ENCODE data around the gene RPP40. TPM values are rescaled to one million over a fixed set of nuclear protein-coding genes. Genes with fewer than 3 reads are reported as not detected.
"Not testable (repeated sequence)": the region's sequence is repeated elsewhere in the genome, so short reads cannot be mapped to it uniquely, and the experiment has no call there.

Gene RPP40
- total RNA-seq, 4 donors from 2014 or later: 4.4 to 7.4 TPM; not detected in 2

DNA sequence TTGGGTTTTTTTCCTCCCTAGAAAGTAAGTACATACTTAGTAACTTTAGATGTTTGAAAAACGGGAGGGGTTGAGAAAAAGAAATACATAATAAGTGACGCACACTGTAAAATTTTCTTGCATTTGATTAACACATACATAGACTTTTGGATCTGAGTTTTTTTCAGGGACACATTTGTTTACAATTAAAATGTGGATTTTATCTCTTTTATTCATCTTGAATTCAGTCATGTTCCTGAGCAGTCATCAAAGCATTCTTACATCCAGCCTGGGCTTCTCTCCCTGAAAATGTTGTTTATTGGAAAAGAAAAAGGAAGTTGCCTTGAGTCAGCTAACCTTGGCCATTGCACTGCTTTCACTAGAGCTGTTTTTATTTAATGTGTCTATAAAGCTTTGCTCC lies 8.7 kb upstream of the RPP40 start:
- H3K27me3 ChIP-seq: no peaks in the 10 kb centered on the region
- no peaks in the 10 kb centered on the region for H3K36me3 ChIP-seq
- no peak overlapping the region for H3K4me3 ChIP-seq
- no peak for DNase-seq
- no peak overlapping the region for H3K27ac ChIP-seq
- no peaks in the 10 kb centered on the region for H3K9me3 ChIP-seq
- H3K4me1 ChIP-seq: no peaks in the 10 kb centered on the region
- TF ChIP-seq, protein P1, sequence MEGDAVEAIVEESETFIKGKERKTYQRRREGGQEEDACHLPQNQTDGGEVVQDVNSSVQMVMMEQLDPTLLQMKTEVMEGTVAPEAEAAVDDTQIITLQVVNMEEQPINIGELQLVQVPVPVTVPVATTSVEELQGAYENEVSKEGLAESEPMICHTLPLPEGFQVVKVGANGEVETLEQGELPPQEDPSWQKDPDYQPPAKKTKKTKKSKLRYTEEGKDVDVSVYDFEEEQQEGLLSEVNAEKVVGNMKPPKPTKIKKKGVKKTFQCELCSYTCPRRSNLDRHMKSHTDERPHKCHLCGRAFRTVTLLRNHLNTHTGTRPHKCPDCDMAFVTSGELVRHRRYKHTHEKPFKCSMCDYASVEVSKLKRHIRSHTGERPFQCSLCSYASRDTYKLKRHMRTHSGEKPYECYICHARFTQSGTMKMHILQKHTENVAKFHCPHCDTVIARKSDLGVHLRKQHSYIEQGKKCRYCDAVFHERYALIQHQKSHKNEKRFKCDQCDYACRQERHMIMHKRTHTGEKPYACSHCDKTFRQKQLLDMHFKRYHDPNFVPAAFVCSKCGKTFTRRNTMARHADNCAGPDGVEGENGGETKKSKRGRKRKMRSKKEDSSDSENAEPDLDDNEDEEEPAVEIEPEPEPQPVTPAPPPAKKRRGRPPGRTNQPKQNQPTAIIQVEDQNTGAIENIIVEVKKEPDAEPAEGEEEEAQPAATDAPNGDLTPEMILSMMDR (IDR thresholded peaks at IDR 0.05): no peak
- TF ChIP-seq POLR2A (IDR thresholded peaks at IDR 0.05): no peak

DNA sequence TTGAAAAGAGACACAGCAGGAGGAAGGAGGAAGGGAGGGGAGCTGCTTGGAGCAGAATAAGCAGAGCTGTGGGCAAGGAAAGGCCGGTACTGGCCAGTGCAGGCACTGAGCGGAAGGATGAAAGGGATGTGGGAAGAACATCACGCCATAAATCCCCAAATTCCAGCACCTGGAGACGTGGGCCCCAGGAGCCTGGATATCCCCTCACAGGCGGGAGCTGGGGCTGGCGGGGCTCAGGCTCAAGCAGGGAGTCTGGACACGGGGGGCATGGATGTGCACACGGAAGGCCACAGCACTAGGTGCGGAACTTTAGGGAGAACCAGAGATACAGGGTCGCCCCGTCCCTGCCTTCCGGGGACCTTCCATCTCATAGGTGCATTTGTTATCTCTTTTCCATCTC lies 7.5 kb upstream of the RPP40 start:
- H3K4me1 ChIP-seq: no peaks in the 10 kb centered on the region
- no peak for TF ChIP-seq POLR2A (IDR thresholded peaks at IDR 0.05)
- no peaks in the 10 kb centered on the region for H3K36me3 ChIP-seq
- no peaks in the 10 kb centered on the region for H3K9me3 ChIP-seq
- H3K27me3 ChIP-seq: no peaks in the 10 kb centered on the region
- no peak overlapping the region for H3K4me3 ChIP-seq
- DNase-seq: no peak
- no peak overlapping the region for H3K27ac ChIP-seq

DNA sequence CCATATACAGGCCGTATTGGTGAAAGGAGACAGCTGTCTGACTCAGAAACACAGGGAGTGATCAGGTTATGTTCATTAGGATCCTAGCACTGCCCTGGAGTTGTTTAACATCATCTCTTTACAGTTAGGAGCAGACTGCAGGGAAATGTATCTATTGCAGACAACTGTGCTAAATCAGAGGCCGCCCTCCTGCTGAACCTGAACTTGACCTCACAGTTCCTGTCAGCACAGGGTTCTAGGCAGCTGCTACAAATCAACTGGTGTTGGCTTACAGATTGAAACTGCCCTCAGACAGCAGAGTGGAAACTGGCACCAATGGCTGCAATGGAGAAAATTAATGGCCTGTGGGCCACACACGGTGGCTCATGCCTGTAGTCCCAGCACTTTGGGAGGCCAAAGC lies 3.7 kb upstream of the RPP40 start:
- Histone ChIP-seq H3K4me1 (peaks cover 0 to 8% (median 2%) of the 10 kb centered on the region in 4 donors), H3K27me3 (no peaks in the 10 kb centered on the region), H3K36me3 (no peaks in the 10 kb centered on the region), H3K4me3 (no peak overlapping the region), H3K27ac (no peak overlapping the region), H3K9me3 (no peaks in the 10 kb centered on the region)
- TF ChIP-seq POLR2A (IDR thresholded peaks at IDR 0.05): no peak
- TF ChIP-seq, protein P1 (IDR thresholded peaks at IDR 0.05): no peak
- no peak for DNase-seq

DNA sequence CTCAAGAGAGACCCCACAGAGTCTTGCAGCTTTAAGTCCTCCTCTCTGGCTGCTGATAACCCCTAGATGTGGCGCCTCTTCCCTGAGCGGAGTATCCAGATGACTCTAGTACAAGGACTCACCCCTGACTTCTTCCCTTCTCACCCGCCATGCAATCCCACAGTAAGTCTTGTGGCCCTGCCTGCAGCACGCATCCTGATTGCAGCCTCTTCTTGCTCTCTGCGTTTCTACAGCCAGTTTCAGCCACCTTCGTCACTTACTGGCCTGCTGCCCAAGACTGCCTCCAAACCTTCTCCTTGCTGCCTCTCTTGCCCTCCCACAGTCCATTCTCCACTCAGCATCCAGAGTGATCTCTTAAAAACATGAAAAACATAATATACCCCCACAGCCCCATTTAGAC lies 2.4 kb upstream of the RPP40 start:
- no peaks in the 10 kb centered on the region for H3K27me3 ChIP-seq
- H3K4me3 ChIP-seq: no peak overlapping the region
- no peaks in the 10 kb centered on the region for H3K36me3 ChIP-seq
- TF ChIP-seq, protein P1 (IDR thresholded peaks at IDR 0.05): no peak
- TF ChIP-seq POLR2A (IDR thresholded peaks at IDR 0.05): no peak
- peaks cover 0 to 8% (median 2%) of the 10 kb centered on the region in 4 donors for H3K4me1 ChIP-seq
- no peak for DNase-seq
- H3K27ac ChIP-seq: no peak overlapping the region
- H3K9me3 ChIP-seq: no peaks in the 10 kb centered on the region

DNA sequence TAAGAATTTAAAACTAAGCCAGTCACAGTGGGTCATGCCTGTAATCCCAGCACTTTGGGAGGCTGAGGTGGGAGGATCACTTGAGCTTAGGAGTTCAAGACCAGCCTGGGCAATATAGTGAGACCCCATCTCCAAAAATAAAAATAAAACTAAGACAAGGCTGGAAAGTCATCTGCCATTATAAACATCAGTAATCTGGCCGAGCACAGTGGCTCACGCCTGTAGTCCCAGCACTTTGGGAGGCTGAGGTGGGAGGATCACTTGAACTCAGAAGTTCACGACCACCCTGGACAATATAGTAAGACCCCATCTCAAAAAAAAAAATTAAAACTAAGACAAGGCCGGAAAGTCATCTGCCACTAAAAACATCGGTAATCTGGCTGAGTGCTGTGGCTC lies 1.2 kb upstream of the RPP40 start:
- not testable (repeated sequence) for H3K4me1 ChIP-seq, H3K4me3 ChIP-seq, H3K36me3 ChIP-seq, DNase-seq, H3K9me3 ChIP-seq, H3K27ac ChIP-seq, H3K27me3 ChIP-seq

DNA sequence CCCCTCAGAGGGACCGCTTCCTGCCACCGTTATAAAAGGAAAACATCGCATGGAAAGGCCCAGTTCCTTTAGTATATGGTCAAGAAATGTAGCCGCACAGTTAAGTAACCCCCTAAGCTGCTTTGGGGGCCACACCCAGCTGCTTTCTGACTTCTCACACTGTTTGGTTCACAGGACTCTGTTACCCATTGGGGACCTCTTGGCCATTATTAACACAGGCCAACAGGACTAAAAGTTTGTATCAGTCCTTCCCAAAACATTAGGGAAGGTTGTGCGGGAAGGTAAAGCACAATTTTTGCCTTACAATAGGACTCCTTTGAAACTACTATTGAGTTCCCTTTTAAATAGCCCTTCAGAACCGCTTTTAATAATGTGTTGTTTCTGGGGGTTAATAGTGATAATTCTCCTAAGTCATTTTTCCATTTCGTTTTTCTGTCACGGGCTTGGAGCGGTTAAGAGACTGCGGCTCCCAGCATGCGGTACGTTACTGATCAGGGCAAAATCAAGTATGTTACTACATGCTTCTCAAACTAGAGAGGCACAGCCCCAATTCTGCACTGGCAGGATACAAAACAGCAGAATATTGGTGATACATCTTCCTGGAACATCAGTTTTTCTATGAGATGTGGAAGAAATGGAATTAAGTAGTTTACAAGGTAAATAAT lies 668 bp upstream of the RPP40 start:
- DNase-seq: no peak
- H3K27ac ChIP-seq: peak overlapping the region; percentile 77 to 83 (median 82)
- no peaks in the 10 kb centered on the region for H3K27me3 ChIP-seq
- H3K4me3 ChIP-seq: peak overlapping the region; percentile 57 to 96 (median 70)
- no peaks in the 10 kb centered on the region for H3K9me3 ChIP-seq
- H3K4me1 ChIP-seq: peaks cover 0 to 8% (median 2%) of the 10 kb centered on the region in 4 donors
- no peaks in the 10 kb centered on the region for H3K36me3 ChIP-seq
- TF ChIP-seq, protein P1 (IDR thresholded peaks at IDR 0.05): no peak
- no peak for TF ChIP-seq POLR2A (IDR thresholded peaks at IDR 0.05)

DNA sequence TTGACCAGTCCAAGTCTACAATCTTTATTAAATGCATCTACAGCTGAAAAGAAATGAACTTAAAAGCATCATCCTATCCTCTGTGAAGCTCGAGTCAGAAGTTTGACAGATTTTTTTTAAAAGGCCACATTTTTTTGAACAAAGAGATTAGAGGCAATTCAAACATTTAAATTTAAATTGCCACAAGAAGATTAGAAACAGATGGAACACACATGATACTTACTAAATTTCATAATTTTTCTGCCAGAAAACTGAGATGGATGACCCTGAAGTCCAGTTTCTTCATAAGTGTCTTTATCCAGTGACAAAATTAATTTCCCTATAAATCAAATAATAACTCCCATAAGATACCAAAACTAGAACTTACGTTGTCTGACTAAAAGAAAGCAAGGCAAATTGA lies 4.3 kb downstream of the RPP40 start:
- H3K36me3 ChIP-seq: peaks cover 0 to 13% (median 0%) of the 10 kb centered on the region in 3 donors
- H3K4me1 ChIP-seq: peaks cover 0 to 6% (median 1%) of the 10 kb centered on the region in 4 donors
- TF ChIP-seq POLR2A (IDR thresholded peaks at IDR 0.05): no peak
- TF ChIP-seq, protein P1 (IDR thresholded peaks at IDR 0.05): no peak
- H3K27ac ChIP-seq: no peak overlapping the region
- H3K4me3 ChIP-seq: no peak overlapping the region
- H3K9me3 ChIP-seq: no peaks in the 10 kb centered on the region
- DNase-seq: no peak
- H3K27me3 ChIP-seq: no peaks in the 10 kb centered on the region
